NT2/D1 (cell line): ENCODE measurements around the gene BOLA3.
"Not testable (repeated sequence)": the region's sequence is repeated elsewhere in the genome, so short reads cannot be mapped to it uniquely, and the experiment has no call there.

Experiments
- YY1 ChIP-seq: IDR thresholded peaks from 2 replicates; pipeline ENCODE4 v1.6.1; 2011; ENCODE audit not compliant: insufficient read length, insufficient read depth
- ZNF274 ChIP-seq: IDR thresholded peaks from 2 replicates; pipeline ENCODE4 v1.6.1; 2011; ENCODE audit warnings: mild to moderate bottlenecking, low read depth, low read length

- TF ChIP-seq ZNF274, YY1: not testable (repeated sequence)
Observed at GRCh38 chr2:74088676-74089075, 59.0 kb downstream of the BOLA3 start.
